NB4 (cell line): ENCODE data around the gene CADPS2.
"Not testable (repeated sequence)": the region's sequence is repeated elsewhere in the genome, so short reads cannot be mapped to it uniquely, and the experiment has no call there.

Source experiments
- CTCF ChIP-seq: IDR thresholded peaks from one replicate; pipeline ENCODE4 v1.5.1; 2012; ENCODE audit warnings: low read depth, low read length
- MAX ChIP-seq: IDR thresholded peaks from 2 replicates; pipeline ENCODE4 v1.6.1; 2011; ENCODE audit warnings: low read depth, low read length
- MYC ChIP-seq: IDR thresholded peaks from 2 replicates; pipeline ENCODE4 v1.6.1; 2011; ENCODE audit warnings: low read depth, low read length
- POLR2A ChIP-seq: IDR thresholded peaks from 2 replicates; pipeline ENCODE4 v1.6.1; 2011; ENCODE audit warnings: mild to moderate bottlenecking; ENCODE audit not compliant: insufficient read length; ENCODE audit errors: extremely low read depth

- TF ChIP-seq CTCF, POLR2A, MAX, MYC: not testable (repeated sequence)
Observed at GRCh38 chr7:122681186-122681585, 205.1 kb downstream of the CADPS2 start.
